ENCODE data around the gene SHB.

The SHB gene

GRCh38 chr9:37929441-37929895, 139.6 kb downstream of the SHB start:
- no peak for DNase-seq (ENCODE audit: low read depth)

DNA sequence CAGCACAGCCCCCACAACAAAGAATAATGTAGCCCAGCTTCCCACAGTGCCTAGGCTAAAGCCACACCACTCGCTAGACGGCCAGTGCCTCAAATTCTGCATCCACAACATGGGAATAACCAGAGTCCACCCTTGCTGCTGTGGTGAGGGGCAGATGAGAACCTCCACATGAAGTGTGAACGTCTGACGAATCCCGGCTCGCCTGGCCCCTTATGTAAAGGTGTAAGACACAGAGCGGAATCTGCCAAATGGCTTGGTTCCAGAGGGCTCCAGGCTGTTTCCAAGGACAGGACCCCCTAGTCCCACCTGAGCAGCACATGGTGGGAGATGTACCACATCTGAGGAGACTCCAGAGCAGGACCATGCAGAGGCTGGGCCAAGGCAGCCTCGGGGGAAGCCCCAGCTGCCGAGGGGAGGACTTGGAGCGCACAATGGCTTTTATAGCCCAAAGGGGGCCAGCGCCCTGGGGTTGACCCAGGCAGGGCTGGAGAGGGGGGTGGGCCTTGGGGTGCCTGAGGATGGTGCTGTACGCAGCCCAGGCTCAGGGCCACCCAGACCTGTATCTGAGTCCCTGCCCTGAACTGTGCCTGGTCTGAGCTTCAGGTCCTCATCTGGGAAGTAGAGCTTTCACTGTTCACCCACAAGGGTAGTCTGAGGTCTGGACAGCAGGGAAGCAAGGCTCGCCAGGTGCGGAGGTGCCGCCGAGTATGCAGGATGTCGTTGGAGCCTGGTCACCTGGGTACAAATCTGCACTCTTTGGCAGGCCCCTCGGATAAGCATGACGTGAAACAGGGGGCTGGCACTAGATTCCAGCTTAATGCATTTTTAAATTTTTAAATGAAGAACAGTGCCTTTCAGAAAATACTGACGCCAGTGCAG, 140.2 kb downstream of the SHB start:
- no peak for DNase-seq (ENCODE audit: low read depth)

DNA sequence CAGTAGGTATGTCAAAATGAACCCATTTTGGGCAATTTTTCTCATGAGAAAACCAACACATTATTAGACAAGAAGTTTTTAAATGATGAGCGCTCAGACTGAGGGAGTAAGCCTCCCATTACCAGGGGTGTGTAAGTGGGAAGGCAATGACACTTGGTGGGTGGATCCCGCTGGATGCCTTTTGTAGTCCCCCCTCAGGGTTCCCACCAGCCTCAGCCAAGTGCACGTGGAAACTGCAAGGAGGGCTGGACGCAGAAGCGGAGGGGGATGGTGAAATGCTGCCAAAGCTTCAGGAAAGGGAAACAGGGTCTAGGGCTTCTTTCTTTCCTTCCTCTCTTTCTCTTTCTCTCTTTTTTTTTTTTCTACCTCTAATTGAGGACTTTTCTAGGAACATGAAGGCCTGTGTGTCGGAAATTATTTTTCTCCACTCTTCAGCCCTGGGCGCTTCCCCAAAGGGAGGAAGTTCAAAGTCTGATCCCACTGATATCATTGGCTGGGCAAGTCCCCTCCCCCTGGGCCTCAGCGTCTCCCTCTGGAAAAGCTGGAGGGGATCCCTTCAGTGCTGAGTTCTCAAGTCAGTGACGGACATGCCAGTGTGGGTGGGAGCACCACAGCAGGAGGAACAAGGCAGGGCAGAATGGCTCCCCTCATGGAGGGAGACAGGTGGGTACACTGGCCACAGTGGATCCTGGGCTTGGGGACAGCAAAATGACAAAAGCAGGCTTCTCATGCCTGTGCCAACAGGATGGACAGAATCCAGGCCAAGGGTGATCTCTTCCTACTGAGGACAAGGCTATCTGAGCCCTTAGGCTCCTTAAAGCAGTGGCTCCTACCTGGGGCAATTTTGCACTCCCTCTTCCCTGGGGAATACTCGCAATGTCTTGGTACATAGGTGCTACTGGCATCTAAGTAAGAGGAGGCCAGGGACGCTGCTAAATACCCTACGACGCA, 141.2 kb downstream of the SHB start:
- no peak for DNase-seq (ENCODE audit: low read depth)

DNA sequence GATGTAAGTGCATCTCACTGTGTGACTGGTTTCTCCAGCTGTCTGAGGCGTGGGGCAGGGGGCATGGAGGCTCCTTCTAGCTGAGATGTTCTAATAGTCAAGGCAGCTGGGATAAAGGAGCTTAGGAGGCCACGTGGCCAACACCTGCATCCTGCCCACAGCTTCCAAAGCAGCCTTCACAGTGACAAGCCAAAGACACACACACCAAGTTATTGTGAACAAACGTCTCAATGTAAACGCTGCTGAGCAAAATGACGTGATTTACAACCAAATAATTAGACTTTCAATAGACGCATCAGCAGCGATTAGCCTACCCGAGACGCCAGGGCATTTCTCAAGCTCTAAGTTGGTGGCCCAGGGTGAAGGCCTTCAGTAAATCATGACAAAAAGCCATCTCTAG, 141.9 kb downstream of the SHB start:
- DNase-seq (ENCODE audit: low read depth), result no peak

DNA sequence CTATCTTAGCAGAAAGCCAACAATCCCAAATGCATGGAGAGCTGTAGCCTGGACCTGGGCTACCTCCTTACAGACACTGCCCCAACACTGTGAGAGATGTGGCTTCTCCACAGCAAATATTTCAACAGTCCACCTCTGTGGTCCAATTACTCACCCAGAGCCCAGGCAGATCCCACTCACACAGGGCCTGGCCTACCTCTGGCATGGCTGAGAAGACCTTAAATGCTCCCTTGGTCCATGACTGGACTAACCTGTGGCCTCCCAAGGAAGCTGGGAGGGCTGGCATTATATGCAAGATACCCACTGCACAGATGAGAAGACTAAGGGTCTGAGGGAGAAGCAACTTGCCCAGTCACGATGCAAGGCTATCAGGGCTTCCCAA, 142.3 kb downstream of the SHB start:
- no peak for DNase-seq (ENCODE audit: low read depth)

GRCh38 chr9:37925786-37926736, 143.0 kb downstream of the SHB start:
- no peak for DNase-seq (ENCODE audit: low read depth)

GRCh38 chr9:37925006-37925405, 144.0 kb downstream of the SHB start:
- DNase-seq (ENCODE audit: low read depth), result no peak

GRCh38 chr9:37924538-37924937, 144.5 kb downstream of the SHB start:
- DNase-seq (ENCODE audit: low read depth), result no peak

GRCh38 chr9:37923796-37924427, 145.1 kb downstream of the SHB start:
- no peak for DNase-seq (ENCODE audit: low read depth)

DNA sequence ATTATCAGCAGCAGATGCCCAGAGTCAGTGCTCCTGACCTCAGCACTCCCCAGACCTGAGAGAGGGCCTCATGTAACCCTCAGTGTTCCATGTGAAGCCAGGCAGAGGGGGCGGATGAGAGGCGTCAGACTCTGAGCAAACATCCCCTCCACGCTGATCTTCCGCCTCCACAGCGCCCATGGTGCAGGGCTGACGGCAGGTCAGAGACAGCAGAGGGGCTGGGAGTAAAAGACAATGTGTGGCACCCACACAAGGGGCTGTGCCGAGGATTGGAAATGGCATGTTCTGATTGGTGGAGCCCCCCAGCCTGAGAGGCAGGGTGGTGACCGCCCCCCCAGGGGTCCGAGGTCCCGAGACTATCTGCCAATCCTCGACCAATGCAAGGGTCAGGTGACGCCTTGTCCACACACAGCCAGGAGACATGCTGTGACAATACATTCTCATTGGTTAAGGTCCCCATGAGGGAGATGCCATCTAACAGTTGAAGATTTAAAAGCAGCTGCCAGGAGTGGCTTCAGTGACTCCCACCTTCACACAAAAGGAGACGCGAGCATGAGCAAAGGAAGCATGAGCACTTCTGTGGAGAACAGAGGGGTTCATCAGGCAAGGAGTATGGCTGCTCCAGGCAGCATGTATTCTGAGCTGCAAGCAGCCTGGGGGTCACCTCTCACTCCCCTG, 145.8 kb downstream of the SHB start:
- DNase-seq (ENCODE audit: low read depth), result no peak

- DNase-seq (ENCODE audit: low read depth), result no peak
These were observed 146.5 kb downstream of the SHB start for GRCh38 chr9:37922363-37923117.

- DNase-seq (ENCODE audit: low read depth), result no peak
These were observed 147.3 kb downstream of the SHB start for GRCh38 chr9:37921546-37922300.

- DNase-seq (ENCODE audit: low read depth), result no peak
These were observed 147.9 kb downstream of the SHB start for GRCh38 chr9:37921168-37921510.

DNA sequence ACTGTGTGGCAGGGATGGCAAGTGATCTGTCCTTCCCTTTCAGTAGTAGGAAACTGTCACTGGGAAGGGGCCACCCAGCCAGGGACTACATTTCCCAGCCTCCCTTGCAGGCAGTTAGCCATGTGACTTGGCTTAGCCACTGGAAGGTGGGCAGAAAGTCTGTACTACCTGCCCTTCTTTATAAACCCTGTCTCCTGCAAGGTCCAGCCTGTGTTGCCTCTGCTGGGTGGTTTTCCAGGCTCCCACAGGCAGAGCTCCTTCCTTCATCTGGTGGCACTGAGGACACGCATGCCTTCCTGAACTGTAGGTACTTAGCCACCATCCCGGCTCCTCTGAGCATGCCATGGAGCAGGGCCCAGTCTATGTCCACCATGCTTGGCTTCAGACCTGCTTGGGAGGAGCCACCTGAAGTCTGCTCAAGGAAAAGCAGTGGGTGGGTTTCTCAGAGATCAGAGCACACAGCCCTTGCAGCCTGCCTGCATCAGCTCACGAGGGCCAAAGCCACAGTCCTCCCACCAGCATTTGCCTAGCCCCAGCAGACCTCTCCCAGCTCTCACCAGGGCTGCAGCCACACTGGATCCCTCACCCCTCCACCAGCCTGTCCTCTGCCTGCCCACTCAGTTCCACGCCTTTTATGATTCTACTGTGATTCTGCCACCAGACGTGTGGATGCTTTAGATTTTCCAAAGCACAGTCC, 148.4 kb downstream of the SHB start:
- DNase-seq (ENCODE audit: low read depth), result no peak

- DNase-seq (ENCODE audit: low read depth), result no peak
These were observed 149.1 kb downstream of the SHB start for GRCh38 chr9:37919956-37920335.

DNA sequence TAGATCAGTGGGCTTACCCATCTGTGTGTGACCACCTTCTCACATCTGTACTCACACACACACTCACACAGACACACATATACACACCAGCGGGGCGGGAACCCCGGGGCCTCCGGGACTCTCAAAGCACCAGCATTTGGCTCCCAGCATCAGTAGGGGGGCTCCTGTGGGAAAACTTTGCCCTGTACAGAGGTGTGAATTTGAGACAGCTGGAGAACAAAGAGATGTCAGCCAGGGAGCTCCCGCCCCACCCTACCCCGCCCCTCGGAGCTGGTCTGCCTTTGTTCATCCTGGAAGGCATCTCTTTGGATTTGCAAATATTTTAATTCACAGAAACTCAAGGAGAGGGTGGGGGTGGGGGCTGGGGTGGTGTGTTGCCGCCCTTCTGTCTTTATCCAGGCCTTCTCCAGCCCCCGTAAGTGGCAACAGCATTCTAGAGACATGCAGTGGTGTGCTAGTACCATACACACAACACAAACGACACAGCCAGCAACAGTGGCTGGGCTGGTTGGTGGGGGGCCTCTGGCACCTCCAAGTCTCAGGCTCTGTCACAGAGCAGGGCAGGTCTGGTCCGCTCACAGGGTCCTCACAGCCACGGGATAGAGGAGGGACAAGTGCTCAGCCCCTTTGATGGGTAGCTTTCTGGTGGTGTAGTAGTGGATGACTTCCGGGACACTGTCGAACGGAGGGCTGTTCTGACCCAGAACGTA, 149.6 kb downstream of the SHB start:
- no peak for DNase-seq (ENCODE audit: low read depth)

DNA sequence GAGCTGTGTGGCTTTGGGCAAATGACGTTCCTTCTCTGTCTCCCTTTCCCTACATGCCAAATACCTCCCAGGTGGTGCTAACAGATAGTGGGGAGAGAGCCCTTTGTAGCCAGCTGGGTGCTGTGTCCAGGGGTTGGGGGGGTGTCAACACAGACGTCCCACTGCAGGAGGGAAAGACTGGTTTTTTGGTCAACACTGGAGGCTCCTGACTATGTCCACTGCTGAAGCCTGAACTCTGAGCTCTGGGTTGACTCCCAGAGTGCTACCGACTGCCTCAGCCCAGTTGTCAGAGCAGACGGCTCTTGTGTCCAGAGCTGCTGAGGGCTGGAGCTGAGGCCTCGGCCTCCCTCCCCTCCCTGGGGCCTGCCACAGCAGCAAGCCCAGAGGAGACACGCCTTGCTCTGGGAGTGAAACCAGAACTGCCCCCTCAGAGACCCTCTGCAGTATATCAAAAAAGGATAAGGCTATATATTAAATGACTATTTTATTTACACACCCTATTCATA, 150.3 kb downstream of the SHB start:
- DNase-seq (ENCODE audit: low read depth), result no peak
